PFSK-1 (cell line): ENCODE measurements around the gene FRMD4A.

Source experiments
- POLR2AphosphoS5 ChIP-seq: IDR thresholded peaks from 2 replicates; pipeline ENCODE4 v1.6.1; 2012; ENCODE audit warnings: low read depth, mild to moderate bottlenecking, control low read depth, low read length, moderate library complexity
- REST ChIP-seq, 2 experiments: IDR thresholded peaks; 2 replicates each; pipeline versions ENCODE4 v1.6.1 to v1.8.0; 2011 to 2012; ENCODE audit warnings: low read depth in 2 of 2, low read length in 2 of 2, control low read depth in 1 of 2, inconsistent platforms in 1 of 2, mild to moderate bottlenecking in 1 of 2, moderate library complexity in 1 of 2; ENCODE audit not compliant: insufficient read depth in 1 of 2
- SIN3A ChIP-seq: IDR thresholded peaks from 2 replicates; pipeline ENCODE4 v1.6.1; 2012; ENCODE audit warnings: mild to moderate bottlenecking, low read length, moderate library complexity, borderline replicate concordance; ENCODE audit not compliant: insufficient read depth
- TAF1 ChIP-seq: IDR thresholded peaks from 2 replicates; pipeline ENCODE4 v1.6.1; 2012; ENCODE audit warnings: low read length, control low read depth, borderline replicate concordance; ENCODE audit not compliant: insufficient read depth

GRCh38 chr10:14050598-14050997, 280.1 kb downstream of the FRMD4A start:
- TF ChIP-seq SIN3A (no peak), REST (IDR thresholded peaks at IDR 0.05; ENCODE audit: insufficient read depth in 1 of 2, low read depth in 2 of 2, low read length in 2 of 2) (no peak), TAF1 (no peak), POLR2AphosphoS5 (no peak)
